Dermis blood vessel endothelial cell (primary cell): ENCODE results near the gene LARP1B. TPM values are rescaled to one million over a fixed set of nuclear protein-coding genes. Genes with fewer than 3 reads are reported as not detected.
"Not testable (repeated sequence)": the region's sequence is repeated elsewhere in the genome, so short reads cannot be mapped to it uniquely, and the experiment has no call there.

Experiments
- DNase-seq: peaks from one replicate; pipeline ENCODE4 v3.0.0; 2010
- total RNA-seq: library from RNA; depleted of rRNA; stranded (reverse); fragments of >200 nt; gene quantifications from 2 replicates; pipeline ENCODE4 v1.2.3, GENCODE V29; 2014

LARP1B gene
- total RNA-seq: 21.2 and 26.2 TPM in 2 replicates

- peak; percentile 98 for DNase-seq
Observed at GRCh38 chr4:128060699-128061565, at the start of gene LARP1B. Gene LARP1B (plus strand): TSS chr4:128061312. CDS start chr4:128074952, 13,640 bp downstream.

GRCh38 chr4:128025319-128025718, 35.8 kb upstream of the LARP1B start:
- no peak for DNase-seq

- no peak for DNase-seq
Observed at GRCh38 chr4:128029907-128030306, 31.2 kb upstream of the LARP1B start.

GRCh38 chr4:128031756-128032384, 29.2 kb upstream of the LARP1B start:
- DNase-seq: no peak

- DNase-seq: no peak
Observed at GRCh38 chr4:128039568-128039967, 21.5 kb upstream of the LARP1B start.

- DNase-seq: not testable (repeated sequence)
Observed at GRCh38 chr4:128047019-128047418, 14.1 kb upstream of the LARP1B start.

GRCh38 chr4:128047514-128047913, 13.6 kb upstream of the LARP1B start:
- not testable (repeated sequence) for DNase-seq

GRCh38 chr4:128051229-128051628, 9.9 kb upstream of the LARP1B start:
- peak; percentile 8 for DNase-seq

- DNase-seq: not testable (repeated sequence)
Observed at GRCh38 chr4:128054907-128055306, 6.2 kb upstream of the LARP1B start.

GRCh38 chr4:128055441-128056206, 5.5 kb upstream of the LARP1B start:
- not testable (repeated sequence) for DNase-seq

GRCh38 chr4:128056396-128056795, 4.7 kb upstream of the LARP1B start:
- DNase-seq: no peak

GRCh38 chr4:128060121-128060698, 902 bp upstream of the LARP1B start:
- peak; percentile 28 for DNase-seq

- DNase-seq: peak; percentile 63
Observed at GRCh38 chr4:128061566-128062536, 739 bp downstream of the LARP1B start.

GRCh38 chr4:128066453-128066820, 5.3 kb downstream of the LARP1B start:
- DNase-seq: not testable (repeated sequence)

GRCh38 chr4:128068918-128069317, 7.8 kb downstream of the LARP1B start:
- DNase-seq: peak; percentile 76

GRCh38 chr4:128076464-128076863, 15.4 kb downstream of the LARP1B start:
- DNase-seq: no peak

- DNase-seq: not testable (repeated sequence)
Observed at GRCh38 chr4:128095293-128095692, 34.2 kb downstream of the LARP1B start.

- no peak for DNase-seq
Observed at GRCh38 chr4:128107766-128108165, 46.7 kb downstream of the LARP1B start.

- no peak for DNase-seq
Observed at GRCh38 chr4:128123036-128123435, 61.9 kb downstream of the LARP1B start.

- DNase-seq: peak; percentile 53
Observed at GRCh38 chr4:128130621-128131020, 69.5 kb downstream of the LARP1B start.

- no peak for DNase-seq
Observed at GRCh38 chr4:128134925-128135324, 73.8 kb downstream of the LARP1B start.

GRCh38 chr4:128135391-128135790, 74.3 kb downstream of the LARP1B start:
- no peak for DNase-seq
